NCI-H128 (cell line): Measurements from ENCODE around the gene AGRN.
"Not testable (repeated sequence)": the region's sequence is repeated elsewhere in the genome, so short reads cannot be mapped to it uniquely, and the experiment has no call there.

Experiments
- DNase-seq: peaks from one replicate; lab custom pipeline; 2025; ENCODE audit not compliant: unreplicated experiment; lab: John Stamatoyannopoulos, UW

The AGRN gene

DNA sequence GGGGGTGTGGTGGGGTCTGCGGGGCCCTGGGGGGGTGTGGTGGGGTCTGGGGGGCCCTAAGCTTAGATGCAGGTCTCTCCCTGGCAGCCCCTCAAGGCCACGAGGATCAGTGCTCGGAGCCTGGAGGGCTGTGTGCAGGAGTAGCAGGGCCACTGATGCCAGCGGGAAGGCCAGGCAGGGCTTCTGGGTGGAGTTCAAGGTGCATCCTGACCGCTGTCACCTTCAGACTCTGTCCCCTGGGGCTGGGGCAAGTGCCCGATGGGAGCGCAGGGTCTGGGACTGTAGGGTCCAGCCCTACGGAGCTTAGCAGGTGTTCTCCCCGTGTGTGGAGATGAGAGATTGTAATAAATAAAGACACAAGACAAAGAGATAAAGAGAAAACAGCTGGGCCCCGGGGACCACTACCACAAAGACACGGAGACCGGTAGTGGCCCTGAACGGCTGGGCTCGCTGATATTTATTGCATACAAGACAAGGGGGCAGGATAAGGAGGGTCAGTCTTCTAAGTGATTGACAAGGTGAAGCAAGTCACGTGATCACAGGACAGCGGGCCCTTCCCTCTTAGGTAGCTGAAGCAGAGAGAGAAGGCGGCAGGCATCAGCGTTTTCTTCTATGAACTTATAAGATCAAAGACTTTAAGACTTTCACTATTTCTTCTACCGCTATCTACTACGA lies 45.5 kb downstream of the AGRN start:
- DNase-seq: no peak

DNA sequence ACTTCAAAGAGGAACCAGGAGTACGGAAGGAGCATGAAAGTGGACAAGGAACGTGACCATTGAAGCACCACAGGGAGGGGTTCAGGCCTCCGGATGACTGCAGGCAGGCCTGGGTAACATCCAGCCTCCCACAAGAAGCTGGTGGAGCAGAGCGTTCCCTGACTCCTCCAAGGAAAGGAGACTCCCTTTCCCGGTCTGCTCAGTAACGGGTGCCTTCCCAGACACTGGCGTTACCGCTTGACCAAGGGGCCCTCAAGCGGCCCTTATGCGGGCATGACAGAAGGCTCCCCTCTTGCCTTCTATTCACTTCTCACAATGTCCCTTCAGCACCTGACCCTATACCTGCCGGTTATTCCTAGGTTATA lies 46.0 kb downstream of the AGRN start:
- not testable (repeated sequence) for DNase-seq

DNA sequence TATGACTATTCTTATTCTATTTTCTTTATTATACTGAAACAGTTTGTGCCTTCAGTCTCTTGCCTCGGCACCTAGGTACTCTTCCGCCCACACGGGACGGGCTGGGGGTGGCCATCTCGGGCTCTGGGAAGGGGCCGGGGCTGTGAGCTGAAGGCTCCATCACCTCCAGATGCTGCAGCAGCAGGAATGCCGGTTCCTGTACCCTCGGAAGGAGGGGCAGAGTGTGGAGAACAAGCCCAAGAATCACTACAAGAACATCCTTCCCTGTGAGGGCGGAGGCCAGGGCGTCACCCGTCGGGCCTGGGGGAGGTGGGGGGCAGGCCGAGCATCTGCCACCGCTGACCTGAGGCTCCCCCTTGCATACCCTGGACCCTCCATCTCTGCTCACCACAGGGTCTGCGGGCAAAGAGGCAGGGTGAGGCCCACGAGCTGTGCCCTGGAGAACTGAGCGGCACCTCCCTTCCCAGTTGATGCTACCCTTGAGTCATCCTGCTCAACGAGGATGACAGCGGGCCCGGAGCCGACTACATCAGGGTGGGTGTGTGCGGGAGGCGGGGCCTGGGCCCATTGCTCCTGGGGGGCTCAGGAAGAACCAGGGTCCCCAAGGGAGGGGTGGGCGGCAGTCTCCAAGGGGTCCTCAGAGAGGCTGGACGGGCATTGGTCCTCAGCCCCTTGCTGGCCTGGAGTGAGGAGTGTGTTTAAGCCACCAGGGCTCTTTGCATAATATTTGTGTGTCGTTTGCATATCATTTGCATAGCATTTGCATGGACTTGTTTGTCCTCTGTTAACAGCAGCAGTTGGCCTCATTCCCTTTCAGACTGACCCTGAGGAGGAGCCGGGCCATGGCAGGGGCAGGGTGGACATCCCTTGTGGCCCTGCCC lies 46.7 kb downstream of the AGRN start:
- DNase-seq: no peak

DNA sequence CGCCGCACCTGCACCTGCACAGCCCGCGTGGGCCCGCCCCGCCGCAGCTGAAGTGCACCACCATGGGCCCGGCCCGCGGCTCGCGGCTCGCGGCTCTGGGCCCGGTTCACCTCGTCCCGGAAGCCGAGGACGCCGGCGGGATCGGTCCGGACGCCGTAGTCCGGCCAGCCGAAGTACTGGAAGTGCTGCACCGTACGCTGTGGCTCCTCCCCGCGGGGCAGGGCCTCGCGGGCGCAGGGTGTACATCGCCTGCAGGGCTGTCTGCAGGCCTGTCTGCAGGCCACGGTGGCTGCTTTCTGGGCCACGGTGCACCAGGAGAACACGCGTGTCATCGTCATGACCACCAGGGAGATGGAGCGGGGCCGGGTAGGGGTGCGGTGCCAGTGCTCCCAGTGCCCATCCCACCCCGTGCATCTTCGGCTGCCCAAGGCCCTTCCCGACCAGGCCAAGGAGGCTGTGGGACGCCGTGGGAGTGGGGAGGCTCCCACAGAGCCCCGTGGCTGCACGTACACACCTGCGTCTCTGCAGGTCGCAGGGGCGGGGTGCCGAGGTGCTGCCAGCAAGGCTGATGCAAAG lies 47.5 kb downstream of the AGRN start:
- no peak for DNase-seq

DNA sequence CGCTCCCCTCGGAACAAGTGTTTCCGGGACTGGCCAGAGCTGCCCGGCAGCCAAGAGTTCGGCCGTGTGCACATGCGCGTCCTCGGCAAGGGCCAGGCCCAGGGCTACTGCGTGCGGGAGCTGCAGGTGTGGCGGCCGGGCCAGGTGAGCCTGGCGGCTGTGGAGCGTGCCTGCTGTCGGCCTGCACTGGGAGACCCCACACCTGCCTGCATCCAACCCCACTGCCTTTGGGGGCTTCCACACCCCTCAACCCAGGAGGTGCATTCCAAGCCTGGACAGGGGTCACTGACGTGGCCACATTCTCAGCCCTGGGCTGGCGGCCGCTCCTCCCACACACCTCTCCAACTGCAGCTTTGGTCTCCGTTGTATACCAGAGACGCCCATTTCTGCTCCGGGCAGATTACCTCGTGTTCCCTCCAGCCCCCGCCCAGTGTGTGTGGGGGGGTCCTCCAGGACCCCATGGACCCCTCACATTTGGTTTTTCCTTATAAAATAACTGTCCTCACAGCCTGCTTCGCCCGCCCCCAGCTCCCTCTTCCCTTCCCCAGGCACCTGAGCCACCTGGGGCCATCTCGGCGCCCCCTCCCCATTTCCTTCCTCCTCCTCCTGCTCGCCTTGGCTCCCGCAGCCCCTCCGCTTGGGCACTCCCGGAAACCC lies 48.1 kb downstream of the AGRN start:
- DNase-seq: no peak

DNA sequence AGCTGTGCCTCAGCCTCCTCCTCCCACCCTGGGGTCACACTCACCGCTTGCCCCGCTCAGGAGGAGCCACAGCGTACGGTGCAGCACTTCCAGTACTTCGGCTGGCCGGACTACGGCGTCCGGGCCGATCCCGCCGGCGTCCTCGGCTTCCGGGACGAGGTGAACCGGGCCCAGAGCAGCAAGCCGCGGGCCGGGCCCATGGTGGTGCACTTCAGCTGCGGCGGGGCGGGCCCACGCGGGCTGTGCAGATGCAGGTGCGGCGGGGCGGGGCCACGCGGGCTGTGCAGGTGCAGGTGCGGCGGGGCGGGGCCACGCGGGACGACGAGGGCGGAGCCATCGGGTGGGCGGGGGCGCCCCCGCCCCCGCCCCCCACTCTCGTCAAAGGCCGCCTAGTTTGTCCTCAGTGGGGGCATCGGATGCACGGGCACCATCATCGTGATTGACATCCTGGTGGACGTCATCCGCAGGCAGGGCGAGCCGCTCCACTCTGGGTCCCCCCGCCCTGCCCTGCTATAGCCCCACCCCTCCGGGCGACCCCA lies 48.7 kb downstream of the AGRN start:
- peak; percentile 22 for DNase-seq

DNA sequence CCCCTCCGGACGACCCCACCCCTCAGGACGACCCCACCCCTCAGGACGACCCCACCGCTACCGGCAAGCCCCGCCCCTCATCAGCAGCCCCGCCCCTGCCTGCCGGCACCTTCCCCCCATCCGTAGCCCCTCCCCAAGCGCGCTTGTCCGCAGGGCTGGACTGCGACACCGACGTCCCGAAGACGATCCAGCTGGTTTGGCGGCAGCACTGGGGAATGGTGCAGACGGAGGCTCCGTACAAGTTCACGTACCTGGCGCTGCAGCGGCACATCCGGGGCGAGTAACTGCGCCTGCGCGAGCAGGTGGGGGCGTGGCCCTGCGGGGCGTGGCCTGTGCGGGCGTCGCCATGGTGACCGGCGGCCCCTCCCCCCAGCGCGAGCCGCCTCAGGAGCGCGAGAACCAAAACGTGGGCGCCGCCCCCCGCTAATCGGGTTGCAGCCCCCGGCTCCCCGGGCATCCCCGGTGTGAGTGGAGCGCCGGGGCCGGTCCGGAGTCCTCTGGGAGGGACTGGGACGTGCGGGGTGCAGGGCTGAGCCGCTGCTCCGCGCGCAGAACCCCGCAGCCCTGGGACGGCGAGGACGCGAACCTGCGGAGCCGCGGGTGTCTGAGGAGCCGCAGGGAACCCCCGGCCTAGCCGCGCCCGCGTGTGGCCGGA lies 49.3 kb downstream of the AGRN start:
- peak; percentile 79 for DNase-seq

DNA sequence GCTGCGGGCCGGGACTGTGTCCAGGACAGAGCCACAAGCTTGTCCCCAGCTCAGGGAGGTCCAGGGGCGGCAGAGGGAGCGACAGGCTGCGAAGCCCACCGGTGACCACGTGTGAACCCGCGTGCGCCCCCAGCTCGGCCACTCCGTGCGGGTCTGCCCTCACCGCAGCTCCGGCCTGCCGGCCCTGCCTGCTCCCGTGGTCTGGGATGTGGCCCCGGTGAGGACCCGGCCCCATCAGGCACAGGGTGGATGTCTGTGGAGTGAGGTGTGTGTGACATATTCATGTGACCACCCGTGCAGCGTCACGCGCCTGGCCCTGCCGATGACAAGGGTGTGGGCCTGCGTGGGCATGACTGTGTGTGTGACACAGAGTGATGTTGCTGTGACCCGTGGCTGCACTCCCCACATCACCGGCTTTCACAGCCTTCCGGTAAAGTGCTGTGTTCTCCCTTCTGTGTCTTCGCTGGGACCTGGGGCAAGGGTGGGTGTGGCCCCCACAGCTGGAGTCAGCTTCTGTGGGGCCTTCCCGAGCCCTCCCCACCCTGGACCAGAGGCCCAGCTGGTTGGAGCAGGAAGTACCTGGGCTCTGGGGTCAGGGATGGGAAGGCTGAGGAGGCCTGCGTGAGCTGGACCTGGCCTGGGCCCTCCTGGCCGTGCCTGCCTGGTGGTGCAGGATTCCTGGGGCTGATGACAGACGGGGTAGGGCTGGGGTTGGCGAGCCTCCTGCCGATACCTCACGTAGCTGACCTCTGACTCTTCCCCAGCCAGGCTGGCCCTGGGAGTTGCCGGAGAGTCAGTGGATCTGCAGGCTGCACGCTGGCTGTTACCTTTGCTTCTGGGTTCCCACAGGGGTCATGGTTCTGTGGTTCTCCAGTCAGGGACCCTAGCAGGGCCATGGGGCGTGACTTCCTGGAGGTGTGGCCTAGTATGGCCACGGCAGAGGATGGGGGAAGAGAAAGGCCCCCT lies 50.1 kb downstream of the AGRN start:
- DNase-seq: no peak

DNA sequence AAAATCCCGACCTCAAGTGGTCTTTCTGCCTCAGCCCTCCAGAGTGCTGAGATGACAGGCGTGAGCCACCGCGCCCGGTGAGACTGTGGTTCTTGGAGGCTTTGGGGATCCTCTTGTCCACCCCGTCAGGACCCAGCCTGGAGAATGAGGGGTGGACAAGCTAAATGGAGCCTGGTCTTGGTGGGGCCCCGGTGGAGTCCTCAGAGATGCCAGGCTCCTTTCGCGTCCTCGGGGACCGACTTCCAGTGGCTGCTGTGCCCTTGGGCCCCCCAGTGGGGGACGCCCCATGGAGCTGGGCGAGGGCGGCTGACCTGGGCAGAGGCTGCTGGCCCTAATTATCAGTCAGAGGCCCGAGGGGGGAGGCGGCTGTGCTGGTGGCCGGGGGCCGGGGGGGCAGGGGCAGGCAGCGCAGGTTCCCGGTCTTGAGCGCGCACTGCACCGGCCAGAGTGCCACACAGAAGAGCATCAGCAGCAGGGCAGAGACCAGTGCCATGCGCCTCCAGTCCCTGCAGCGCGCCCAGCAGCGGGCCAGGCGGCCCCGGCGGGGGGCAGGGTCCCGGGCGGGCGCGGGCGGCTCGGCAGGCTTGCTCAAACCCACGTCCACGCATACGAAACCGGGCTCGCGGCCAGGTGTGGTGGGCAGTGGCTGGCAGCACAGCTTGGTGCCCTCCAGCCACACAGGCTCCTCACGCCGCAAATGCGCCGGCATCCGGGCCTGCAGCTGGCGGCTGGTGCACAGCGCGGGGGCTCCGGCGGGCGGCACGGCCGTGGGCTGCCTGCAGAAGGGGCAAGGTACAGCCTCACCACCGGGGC lies 51.8 kb downstream of the AGRN start:
- DNase-seq: no peak

DNA sequence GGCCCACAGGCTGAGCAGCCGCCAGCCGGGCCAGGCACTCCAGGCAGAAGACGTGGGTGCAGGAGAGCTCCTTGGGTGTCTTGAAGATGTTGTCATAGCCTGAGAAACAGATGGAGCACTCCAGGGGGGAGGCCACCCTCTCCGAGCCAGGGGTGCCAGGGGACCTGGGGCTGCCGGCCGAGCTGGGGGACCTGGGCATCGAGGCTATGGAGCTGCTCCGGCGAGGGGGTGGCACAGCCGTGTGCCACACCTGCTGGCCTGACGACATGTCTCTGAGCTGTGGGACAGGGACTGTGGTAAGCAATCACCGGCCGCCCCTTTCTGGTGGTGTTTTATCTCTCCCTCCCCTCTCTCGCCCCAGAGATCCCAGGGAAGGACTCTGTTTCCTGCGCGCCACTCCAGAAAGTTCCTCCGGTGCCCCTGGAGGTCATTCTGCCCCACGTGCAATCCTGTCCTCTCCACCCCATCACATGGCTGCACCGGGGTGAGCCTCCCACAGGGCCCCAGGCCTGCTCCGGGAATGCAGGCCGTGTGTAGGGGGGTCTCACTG lies 52.5 kb downstream of the AGRN start:
- DNase-seq: no peak

DNA sequence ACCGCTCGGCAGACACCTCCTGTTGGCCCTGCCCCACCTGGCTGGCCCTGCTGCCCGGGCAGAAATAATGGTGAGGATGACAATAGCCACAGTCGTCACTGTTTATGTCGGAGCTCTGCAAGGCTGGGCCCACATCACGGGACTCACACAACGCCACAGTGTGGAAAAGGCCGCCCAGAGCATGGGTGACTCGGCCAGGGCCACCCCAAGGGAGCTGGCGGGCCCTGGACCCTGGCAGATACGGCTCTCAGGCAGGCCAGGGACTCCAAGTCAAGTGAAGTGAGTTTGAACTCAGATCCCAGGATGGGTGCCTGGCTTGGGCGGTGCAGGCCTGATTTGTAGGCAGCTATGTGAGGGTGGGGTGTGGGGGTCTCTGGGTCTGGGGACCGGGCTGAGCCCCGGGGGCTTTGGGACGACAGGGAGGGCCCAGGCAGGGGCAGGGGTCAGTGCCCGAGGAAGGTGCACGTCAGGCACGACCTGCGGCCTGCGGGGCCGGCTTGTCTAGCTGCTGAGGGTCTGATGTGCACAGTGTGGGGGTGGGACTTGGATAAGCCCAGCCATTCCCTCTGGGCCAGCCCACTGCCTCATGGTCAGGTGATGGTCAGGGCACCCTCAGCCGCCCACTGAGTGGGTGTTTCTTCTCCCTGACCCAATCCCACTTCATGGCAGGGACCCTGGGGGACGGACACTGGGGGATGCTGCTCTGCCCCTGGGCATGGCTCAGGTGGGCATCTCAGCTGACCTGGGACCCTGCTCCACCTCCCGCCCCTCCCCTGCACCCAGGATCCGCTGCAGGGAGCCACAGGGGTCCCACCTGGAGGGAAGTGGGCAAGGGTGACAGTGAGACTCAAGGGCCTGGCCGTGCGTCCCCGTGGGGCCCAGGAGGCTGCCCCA lies 53.2 kb downstream of the AGRN start:
- no peak for DNase-seq

DNA sequence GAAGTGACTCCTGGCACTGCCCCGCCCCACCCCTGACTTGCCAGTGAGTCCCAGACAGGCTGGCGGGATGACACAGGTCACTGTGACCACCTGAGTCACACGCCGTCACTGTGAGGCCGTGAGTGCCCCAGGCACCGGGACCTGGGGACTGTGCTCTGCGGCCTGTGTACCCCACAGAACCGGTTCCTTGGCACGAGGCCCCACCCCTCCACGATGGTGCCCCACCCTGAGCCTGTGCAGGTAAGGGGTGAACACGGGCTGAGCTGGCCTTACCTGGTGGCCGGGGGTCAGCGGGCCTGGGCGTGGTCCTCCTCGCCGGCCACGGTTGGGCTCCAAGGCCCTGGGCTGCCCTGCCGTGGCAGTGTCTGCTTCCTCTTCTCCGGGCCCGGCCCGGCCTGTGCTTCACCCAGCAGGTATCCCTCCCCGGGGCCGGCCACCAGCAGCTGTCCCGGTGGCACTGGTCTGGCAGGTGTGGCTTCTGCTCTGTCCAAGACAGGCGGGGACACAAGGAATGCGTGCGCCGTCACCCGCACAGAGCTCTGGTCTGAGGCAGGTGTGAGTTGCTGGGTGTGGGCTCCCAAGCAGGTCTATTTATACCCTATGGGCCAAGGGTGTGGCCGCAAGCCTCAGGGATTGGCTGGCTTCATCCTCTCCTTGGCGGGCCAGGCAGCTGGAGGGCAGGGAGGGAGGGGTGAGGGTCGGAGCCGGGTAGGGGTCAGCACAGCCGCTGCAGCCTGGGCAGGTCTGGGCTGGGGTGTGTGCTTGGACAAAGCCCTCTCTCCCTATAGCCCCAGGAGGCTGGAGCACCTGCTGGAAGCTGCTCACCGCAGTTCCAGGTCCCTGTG lies 54.0 kb downstream of the AGRN start, which contains the start of gene RNF223:
RNF223 (minus strand) TSS at position 564 of the 845 bp plus-strand sequence. CDS start 1,740 bp downstream, outside the sequence.
- peak; percentile 7 for DNase-seq

DNA sequence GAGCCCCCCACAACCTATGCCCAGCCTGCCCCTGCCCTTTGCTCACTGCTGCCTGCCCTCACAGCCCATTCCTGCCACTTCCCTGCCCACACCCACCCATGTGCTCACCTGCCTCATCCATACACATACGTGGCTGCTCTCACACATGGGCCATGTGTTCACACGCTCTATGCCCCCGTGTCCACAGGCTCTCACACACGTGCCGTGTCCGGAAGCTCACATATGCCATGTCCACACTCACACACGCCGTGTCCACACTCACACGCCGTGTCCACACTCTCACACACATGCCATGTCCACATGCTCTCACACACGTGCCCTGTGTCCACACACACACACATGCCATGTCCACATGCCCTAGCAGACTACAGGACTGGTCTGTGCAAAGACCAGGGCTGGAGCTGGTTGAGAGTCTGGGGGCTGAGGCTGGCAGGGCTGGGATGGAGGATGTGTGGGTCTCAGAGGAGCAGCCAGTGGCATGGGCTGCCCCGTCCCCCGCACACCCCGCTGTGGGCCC lies 54.8 kb downstream of the AGRN start:
- DNase-seq: no peak

DNA sequence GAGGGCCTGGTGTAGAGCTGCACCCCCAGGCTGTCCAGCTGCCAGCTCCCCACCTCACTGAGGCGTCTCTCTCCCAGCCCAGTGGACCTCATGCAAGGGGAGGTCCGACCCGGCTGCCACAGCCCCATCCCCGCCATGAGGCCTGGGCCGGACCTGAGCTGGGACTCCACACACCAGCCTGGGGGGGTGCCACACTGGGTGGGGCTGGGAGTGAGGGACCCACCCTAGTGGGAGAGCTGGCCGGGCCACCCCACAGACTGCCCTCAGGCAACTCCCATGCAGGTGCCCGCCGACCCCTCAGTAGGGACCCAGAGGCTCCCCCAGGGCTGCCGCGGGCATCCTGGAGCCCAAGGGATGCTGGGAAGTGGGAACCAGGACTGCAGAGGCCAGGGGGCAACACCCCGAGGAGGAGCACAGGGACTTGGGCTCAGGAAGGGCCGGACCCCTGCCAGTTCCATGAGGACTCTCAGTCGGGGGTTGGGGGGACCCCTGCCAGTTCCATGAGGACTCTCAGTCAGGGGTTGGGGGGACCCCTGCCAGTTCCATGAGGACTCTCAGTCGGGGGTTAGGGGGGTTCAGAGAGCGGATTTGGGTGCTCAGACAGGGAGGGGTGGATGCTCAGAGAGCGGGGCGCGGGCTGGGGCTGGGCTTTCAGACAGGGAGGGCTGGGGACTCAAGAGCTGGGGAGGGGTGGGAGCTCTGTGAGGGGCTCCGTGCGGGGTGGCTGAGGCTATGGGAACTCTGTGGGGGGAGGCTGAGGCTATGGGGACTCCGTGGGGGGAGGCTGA lies 55.4 kb downstream of the AGRN start:
- DNase-seq: no peak

DNA sequence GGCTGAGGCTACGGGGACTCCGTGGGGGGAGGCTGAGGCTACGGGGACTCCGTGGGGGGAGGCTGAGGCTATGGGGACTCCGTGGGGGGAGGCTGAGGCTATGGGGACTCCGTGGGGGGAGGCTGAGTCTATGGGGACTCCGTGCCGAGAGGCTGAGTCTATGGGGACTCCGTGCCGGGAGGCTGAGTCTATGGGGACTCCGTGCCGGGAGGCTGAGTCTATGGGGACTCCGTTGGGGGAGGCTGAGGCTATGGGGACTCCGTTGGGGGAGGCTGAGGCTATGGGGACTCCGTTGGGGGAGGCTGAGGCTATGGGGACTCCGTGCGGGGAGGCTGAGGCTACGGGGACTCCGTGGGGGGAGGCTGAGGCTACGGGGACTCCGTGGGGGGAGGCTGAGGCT lies 57.5 kb downstream of the AGRN start:
- DNase-seq: not testable (repeated sequence)
